ENCODE measurements around the gene PLAU. TPM values are rescaled to one million over a fixed set of nuclear protein-coding genes. Genes with fewer than 3 reads are reported as not detected.

PLAU gene
- total RNA-seq, 2 donors from 2014 or later: 7.1 to 11.0 TPM

- Histone ChIP-seq H3K4me3 (no peak overlapping the region), H3K4me1 (replicated peaks) (no peaks in the 10 kb centered on the region), H3K27me3 (replicated peaks; ENCODE audit: insufficient read depth) (no peaks in the 10 kb centered on the region), H3K27ac (no peak overlapping the region), H3K36me3 (no peaks in the 10 kb centered on the region), H3K9me3 (no peaks in the 10 kb centered on the region)
- intact Hi-C loops (cut with DNase I): loop anchor here (5.0 kb wide), 1 partner anchor 138 kb away; no protein-coding TSS in a partner anchor
- DNase-seq (ENCODE audit: low spot score): no peak
- WGBS: 97% methylated on average over 23 of the region's 35 CpGs
- TF ChIP-seq POLR2AphosphoS5 (IDR thresholded peaks at IDR 0.05) (no peak), CTCF (IDR thresholded peaks at IDR 0.05) (no peak), POLR2A (IDR thresholded peaks at IDR 0.05) (no peak)
Observed at GRCh38 chr10:73944356-73945100, 33.6 kb downstream of the PLAU start.

- no peaks in the 10 kb centered on the region for H3K9me3 ChIP-seq
- 65% methylated on average over 9 of the region's 9 CpGs for WGBS
- no peaks in the 10 kb centered on the region for H3K36me3 ChIP-seq
- DNase-seq (ENCODE audit: low spot score): no peak
- H3K4me3 ChIP-seq: no peak overlapping the region
- no peak for TF ChIP-seq POLR2A (IDR thresholded peaks at IDR 0.05)
- TF ChIP-seq CTCF (IDR thresholded peaks at IDR 0.05): no peak
- no peak for TF ChIP-seq POLR2AphosphoS5 (IDR thresholded peaks at IDR 0.05)
- H3K27ac ChIP-seq: no peak overlapping the region
- intact Hi-C loops (cut with DNase I): no loop called here
- no peaks in the 10 kb centered on the region for H3K4me1 ChIP-seq (replicated peaks)
- no peaks in the 10 kb centered on the region for H3K27me3 ChIP-seq (replicated peaks; ENCODE audit: insufficient read depth)
Observed at GRCh38 chr10:73946253-73947145, 35.6 kb downstream of the PLAU start.

GRCh38 chr10:73948947-73949633, 38.2 kb downstream of the PLAU start:
- no peak overlapping the region for H3K4me3 ChIP-seq
- intact Hi-C loops (cut with DNase I): no loop called here
- no peak overlapping the region for H3K27ac ChIP-seq
- H3K9me3 ChIP-seq: no peaks in the 10 kb centered on the region
- TF ChIP-seq POLR2AphosphoS5 (IDR thresholded peaks at IDR 0.05): no peak
- TF ChIP-seq POLR2A (IDR thresholded peaks at IDR 0.05): no peak
- no peak for TF ChIP-seq CTCF (IDR thresholded peaks at IDR 0.05)
- H3K4me1 ChIP-seq (replicated peaks): no peaks in the 10 kb centered on the region
- no peak for DNase-seq (ENCODE audit: low spot score)
- H3K27me3 ChIP-seq (replicated peaks; ENCODE audit: insufficient read depth): no peaks in the 10 kb centered on the region
- 92% methylated on average over 10 of the region's 10 CpGs for WGBS
- no peaks in the 10 kb centered on the region for H3K36me3 ChIP-seq

GRCh38 chr10:73950155-73950948, 39.4 kb downstream of the PLAU start:
- no peak overlapping the region for H3K27ac ChIP-seq
- DNase-seq (ENCODE audit: low spot score): no peak
- no peaks in the 10 kb centered on the region for H3K36me3 ChIP-seq

More at GRCh38 chr10:73950155-73950948, 39.4 kb downstream of the PLAU start:
- no peak overlapping the region for H3K4me3 ChIP-seq
- intact Hi-C loops (cut with DNase I): no loop called here
- TF ChIP-seq POLR2A (IDR thresholded peaks at IDR 0.05) (no peak), CTCF (IDR thresholded peaks at IDR 0.05) (no peak), POLR2AphosphoS5 (IDR thresholded peaks at IDR 0.05) (no peak)
- H3K9me3 ChIP-seq: no peaks in the 10 kb centered on the region
- no peaks in the 10 kb centered on the region for H3K27me3 ChIP-seq (replicated peaks; ENCODE audit: insufficient read depth)
- H3K4me1 ChIP-seq (replicated peaks): no peaks in the 10 kb centered on the region
- 70% methylated on average over 13 of the region's 13 CpGs for WGBS
